GM20000 (cell line): Measurements from ENCODE around the gene MAST4.
"Not testable (repeated sequence)": the region's sequence is repeated elsewhere in the genome, so short reads cannot be mapped to it uniquely, and the experiment has no call there.

Experiments used
- DNase-seq: peaks from one replicate; pipeline ENCODE4 v3.0.0; 2012; ENCODE audit warnings: low spot score
- TF ChIP-seq, protein P1 (sequence below): IDR thresholded peaks from 2 replicates; pipeline ENCODE4 v1.5.1; 2012; ENCODE audit warnings: mild to moderate bottlenecking, control low read depth; ENCODE audit errors: extremely low read depth, missing control alignments

Gene MAST4

DNA sequence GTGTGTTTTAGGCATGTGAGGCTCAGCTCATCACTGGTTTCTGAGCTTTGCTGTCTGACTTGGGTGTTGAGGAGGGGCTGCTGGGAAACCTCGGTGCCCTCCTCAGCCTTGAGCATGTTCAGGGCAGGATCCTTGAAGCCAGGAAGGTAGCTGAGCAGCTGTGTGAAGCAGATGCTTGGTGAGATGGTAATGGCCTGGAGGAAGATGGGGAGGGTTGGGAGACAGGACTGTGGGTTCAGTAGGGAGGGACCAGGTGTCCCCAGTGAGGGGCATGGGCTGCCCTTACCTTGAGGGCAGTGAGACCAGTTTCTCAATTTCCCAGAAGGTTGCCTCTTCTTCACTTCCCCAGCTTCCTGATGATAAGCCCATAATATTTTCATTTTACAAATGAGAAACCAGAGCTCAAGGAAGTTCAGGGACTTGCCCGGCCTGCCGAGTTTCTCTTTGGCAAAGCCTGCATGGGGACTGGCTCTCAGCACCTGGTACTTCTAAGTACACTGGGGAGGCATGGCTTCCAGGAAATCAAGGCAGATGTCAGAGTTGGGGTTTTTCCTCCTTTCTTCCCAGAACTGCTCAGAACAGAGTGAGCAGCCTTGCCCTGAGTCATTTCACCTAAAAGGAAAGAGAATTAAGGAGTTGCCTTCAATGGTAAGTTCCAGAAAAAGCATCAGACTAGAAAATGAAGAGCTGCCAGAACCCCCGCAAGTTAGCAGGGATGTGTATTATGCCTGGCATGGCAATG, 225.7 kb downstream of the MAST4 start:
- no peak for DNase-seq

DNA sequence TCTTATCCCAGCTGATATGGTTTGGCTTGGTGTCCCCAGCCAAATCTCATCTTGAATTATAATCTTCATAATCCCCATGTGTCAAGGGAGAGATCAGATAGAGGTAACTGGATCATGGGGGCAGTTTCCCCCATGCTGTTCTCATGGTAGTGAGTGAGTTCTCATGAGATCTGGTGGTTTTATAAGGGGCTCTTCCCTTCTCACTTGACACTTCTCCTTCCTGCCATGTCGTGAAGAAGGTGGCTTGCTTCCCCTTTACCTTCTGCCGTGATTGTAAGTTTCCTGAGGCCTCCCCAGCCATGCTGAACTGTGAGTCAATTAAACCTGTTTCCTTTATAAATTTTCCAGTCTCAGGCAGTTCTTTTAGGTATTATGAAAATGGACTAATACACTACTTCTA, 226.7 kb downstream of the MAST4 start:
- not testable (repeated sequence) for DNase-seq

More for the DNA sequence above, 225.7 kb downstream of the MAST4 start:
- TF ChIP-seq, protein P1, sequence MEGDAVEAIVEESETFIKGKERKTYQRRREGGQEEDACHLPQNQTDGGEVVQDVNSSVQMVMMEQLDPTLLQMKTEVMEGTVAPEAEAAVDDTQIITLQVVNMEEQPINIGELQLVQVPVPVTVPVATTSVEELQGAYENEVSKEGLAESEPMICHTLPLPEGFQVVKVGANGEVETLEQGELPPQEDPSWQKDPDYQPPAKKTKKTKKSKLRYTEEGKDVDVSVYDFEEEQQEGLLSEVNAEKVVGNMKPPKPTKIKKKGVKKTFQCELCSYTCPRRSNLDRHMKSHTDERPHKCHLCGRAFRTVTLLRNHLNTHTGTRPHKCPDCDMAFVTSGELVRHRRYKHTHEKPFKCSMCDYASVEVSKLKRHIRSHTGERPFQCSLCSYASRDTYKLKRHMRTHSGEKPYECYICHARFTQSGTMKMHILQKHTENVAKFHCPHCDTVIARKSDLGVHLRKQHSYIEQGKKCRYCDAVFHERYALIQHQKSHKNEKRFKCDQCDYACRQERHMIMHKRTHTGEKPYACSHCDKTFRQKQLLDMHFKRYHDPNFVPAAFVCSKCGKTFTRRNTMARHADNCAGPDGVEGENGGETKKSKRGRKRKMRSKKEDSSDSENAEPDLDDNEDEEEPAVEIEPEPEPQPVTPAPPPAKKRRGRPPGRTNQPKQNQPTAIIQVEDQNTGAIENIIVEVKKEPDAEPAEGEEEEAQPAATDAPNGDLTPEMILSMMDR = no peak

GRCh38 chr5:66824476-66824875, 228.3 kb downstream of the MAST4 start:
- no peak for DNase-seq
- TF ChIP-seq, protein P1 = no peak

DNA sequence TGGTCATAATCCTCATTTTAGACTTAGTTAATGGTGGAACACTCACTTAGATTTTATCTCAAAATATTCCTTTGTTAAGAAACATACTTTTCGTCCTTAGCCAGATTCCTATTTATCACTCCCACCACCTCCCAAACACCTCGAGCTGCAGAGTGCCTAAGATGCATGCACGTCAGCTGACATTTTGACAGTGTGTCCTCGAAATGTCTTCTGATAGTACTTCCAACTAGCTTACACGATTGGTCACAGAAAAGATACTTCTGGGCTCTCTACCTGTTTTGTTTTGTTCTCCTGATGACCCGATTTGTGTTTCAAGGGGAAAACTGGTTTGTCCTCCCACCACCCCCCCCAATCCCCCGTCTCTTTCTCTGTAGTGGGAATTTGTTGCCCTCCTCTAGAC, 230.1 kb downstream of the MAST4 start:
- no peak for DNase-seq
- TF ChIP-seq, protein P1 = no peak

DNA sequence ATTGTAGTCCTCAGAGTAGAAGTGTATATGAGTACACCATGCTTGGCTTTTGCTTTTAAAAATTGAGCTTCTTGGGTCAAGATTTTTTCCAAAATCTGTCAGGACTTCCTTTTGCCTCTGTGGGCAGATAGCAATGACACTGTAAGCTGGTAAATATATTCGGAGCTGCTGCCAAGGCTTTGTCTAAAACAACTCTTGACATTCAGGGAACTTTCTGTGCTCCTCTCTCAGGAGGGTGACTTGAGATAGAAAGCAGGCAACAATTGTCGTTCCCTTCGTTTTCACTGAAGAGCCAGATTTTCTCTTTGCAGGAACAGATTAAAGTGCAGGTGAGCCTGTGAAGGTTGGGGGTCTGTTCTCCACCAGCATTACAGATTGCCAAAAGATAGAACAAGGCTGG, 230.5 kb downstream of the MAST4 start:
- TF ChIP-seq, protein P1 = no peak
- DNase-seq = no peak

- no peak for DNase-seq
- TF ChIP-seq, protein P1 = no peak
These were observed 231.9 kb downstream of the MAST4 start for GRCh38 chr5:66828046-66828547.

DNA sequence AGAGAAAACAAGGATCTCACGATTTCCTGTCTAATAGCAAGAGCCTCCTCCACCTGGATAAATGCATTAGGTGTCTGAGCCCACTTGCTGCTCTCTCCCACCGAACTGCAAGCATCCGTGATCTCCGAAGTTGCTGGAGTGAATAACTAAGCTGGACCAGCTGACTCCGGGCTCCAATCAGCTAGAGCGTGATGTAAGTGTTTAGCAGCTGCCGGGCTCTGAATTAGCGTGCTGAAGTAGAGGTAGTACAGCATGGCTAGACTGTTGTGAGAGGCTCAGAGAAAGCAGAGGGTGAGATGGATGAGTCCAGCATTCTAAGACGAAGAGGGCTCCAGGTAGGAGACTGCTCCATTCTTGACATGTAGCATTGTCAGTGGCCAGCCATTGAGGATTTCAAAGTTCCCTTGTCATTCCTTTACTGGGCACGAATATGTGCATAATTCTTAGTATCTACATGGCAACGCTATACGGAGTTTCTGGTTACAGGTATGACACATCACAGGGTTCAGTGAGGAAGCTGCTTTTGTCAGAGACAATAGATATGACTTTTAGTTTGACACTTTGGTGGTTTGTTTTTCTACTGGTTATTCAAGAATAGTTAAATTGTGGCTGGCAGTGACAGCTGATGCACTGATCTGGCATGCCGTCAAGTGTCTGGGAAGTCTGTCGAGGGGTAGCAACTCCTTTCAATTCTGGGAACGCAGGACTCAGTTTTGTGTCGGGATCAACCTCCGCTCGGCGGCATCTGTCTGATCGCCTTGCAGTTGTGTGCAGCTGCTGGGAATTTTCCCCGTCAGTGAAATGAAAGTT, 232.6 kb downstream of the MAST4 start:
- TF ChIP-seq, protein P1 = no peak
- no peak for DNase-seq
